ENCODE measurements around the gene CCL20.

The CCL20 gene

DNA sequence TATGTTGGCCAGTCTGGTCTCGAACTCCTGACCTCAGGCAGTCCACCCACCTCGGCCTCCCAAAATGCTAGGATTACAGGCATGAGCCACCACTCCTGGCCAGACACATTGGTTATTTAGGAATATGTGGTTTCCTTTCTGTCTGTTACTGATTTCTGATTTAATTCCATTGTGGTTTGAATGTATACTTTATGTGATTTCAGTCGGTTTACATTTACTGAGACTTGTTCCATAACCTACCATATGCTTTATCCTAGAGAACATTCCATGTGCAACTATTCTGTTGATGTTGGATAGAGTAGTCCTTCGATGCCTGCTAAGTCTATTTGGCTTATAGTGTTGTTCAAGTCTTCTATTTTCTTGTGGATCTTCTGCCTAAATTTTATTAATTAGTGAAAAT lies 1.6 kb upstream of the CCL20 start (continued):
- TF ChIP-seq, protein P1, sequence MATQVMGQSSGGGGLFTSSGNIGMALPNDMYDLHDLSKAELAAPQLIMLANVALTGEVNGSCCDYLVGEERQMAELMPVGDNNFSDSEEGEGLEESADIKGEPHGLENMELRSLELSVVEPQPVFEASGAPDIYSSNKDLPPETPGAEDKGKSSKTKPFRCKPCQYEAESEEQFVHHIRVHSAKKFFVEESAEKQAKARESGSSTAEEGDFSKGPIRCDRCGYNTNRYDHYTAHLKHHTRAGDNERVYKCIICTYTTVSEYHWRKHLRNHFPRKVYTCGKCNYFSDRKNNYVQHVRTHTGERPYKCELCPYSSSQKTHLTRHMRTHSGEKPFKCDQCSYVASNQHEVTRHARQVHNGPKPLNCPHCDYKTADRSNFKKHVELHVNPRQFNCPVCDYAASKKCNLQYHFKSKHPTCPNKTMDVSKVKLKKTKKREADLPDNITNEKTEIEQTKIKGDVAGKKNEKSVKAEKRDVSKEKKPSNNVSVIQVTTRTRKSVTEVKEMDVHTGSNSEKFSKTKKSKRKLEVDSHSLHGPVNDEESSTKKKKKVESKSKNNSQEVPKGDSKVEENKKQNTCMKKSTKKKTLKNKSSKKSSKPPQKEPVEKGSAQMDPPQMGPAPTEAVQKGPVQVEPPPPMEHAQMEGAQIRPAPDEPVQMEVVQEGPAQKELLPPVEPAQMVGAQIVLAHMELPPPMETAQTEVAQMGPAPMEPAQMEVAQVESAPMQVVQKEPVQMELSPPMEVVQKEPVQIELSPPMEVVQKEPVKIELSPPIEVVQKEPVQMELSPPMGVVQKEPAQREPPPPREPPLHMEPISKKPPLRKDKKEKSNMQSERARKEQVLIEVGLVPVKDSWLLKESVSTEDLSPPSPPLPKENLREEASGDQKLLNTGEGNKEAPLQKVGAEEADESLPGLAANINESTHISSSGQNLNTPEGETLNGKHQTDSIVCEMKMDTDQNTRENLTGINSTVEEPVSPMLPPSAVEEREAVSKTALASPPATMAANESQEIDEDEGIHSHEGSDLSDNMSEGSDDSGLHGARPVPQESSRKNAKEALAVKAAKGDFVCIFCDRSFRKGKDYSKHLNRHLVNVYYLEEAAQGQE (tag by site-specific recombination; IDR thresholded peaks at IDR 0.05) = no peak
- TF ChIP-seq, protein P2, sequence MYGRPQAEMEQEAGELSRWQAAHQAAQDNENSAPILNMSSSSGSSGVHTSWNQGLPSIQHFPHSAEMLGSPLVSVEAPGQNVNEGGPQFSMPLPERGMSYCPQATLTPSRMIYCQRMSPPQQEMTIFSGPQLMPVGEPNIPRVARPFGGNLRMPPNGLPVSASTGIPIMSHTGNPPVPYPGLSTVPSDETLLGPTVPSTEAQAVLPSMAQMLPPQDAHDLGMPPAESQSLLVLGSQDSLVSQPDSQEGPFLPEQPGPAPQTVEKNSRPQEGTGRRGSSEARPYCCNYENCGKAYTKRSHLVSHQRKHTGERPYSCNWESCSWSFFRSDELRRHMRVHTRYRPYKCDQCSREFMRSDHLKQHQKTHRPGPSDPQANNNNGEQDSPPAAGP (tag by site-specific recombination; IDR thresholded peaks at IDR 0.05) = no peak

DNA sequence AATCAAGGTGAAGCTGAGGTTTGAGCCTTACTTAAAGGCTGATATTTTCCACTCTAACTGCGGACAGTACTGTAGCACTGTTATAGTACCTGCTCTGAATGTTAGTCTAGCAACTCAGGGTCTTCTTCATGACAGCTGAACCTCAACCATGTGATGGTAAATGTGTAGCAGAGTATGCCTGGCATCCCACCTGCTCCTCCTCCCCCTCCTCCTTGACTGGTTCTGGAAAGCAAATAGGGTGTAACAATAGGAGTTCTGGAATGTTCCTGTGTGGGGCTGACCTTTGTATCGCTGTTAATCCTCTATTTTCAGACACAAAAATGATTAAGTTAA lies 447 bp upstream of the CCL20 start:
- no peak overlapping the region for H3K4me3 ChIP-seq (ENCODE audit: low read depth, low read length)

DNA sequence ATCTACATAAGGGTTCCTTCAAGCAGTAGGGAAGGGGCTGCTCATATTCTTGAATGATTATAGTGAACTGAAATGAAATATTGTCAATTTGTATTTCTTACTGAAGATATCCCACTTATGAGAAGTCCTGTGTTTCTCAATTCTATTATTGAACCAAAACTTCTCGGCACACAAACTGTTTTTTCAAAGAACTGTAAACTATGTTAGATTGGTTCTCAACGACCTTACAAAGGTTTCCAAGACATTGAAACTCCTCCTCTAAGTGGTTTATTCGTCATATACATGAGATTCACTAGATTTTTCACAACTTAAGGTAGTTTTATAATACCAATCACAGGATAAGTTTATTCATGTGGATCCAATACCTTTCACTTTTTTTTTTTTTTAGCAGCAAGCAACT lies 1.4 kb downstream of the CCL20 start:
- ChIA-PET POLR2A (no interaction called here), CTCF (interaction anchor here (0.6 to 1.0 kb wide), 2 partner anchors 22 to 48 kb away, joined by 3 read pairs; no protein-coding TSS in a partner anchor)
- Histone ChIP-seq H3K4me3 (ENCODE audit: low read depth, low read length) (no peak overlapping the region), H3K9me3 (ENCODE audit: control insufficient read depth, insufficient read depth, low read depth, low read length) (no peaks in the 10 kb centered on the region), H3K27ac (ENCODE audit: extremely low read depth, low read depth, low read length) (no peak overlapping the region), H3K36me3 (ENCODE audit: control insufficient read depth in 2 of 2, insufficient read depth in 1 of 2, low read length in 2 of 2) (no peaks in the 10 kb centered on the region), H3K4me1 (ENCODE audit: control insufficient read depth, insufficient read depth, low read length) (no peaks in the 10 kb centered on the region; the same call in 1 of the 2 replicates)
- TF ChIP-seq YY2 (tag by site-specific recombination; IDR thresholded peaks at IDR 0.05) = no peak
- TF ChIP-seq ZNF747 (tag by site-specific recombination; IDR thresholded peaks at IDR 0.05) = no peak
- TF ChIP-seq, protein P2 (tag by site-specific recombination; IDR thresholded peaks at IDR 0.05) = no peak
- TF ChIP-seq ZBTB48 (tag by site-specific recombination; IDR thresholded peaks at IDR 0.05) = no peak
- TF ChIP-seq ZNF341 (tag by site-specific recombination; IDR thresholded peaks at IDR 0.05; ENCODE audit: low read depth) = no peak
- no peak for TF ChIP-seq ZFP41 (tag by site-specific recombination; IDR thresholded peaks at IDR 0.05; ENCODE audit: borderline replicate concordance)
- TF ChIP-seq ZNF239 (tag by site-specific recombination; IDR thresholded peaks at IDR 0.05) = no peak
- TF ChIP-seq GLIS1 (tag by site-specific recombination; IDR thresholded peaks at IDR 0.05) = no peak
- no peak for TF ChIP-seq ZNF529 (tag by site-specific recombination; IDR thresholded peaks at IDR 0.05; ENCODE audit: insufficient replicate concordance)
- TF ChIP-seq SETDB1 (IDR thresholded peaks at IDR 0.05; ENCODE audit: insufficient read length, low read length) = no peak
- no peak for TF ChIP-seq ZNF157 (tag by site-specific recombination; IDR thresholded peaks at IDR 0.05)

More for the DNA sequence above, 447 bp upstream of the CCL20 start:
- no peaks in the 10 kb centered on the region for H3K4me1 ChIP-seq (ENCODE audit: control insufficient read depth, insufficient read depth, low read length)
- H3K27ac ChIP-seq (ENCODE audit: extremely low read depth, low read depth, low read length) = no peak overlapping the region
- POLR2A ChIA-PET = no interaction called here
- CTCF ChIA-PET = interaction anchor here (0.6 to 0.8 kb wide), 6 partner anchors 10 to 1133 kb away, joined by 3 to 4 read pairs (median 3); no protein-coding TSS in a partner anchor
- no peaks in the 10 kb centered on the region for H3K36me3 ChIP-seq (ENCODE audit: control insufficient read depth in 2 of 2, insufficient read depth in 1 of 2, low read length in 2 of 2)
- no peaks in the 10 kb centered on the region for H3K9me3 ChIP-seq (ENCODE audit: control insufficient read depth, insufficient read depth, low read depth, low read length)
- TF ChIP-seq ZNF423 (tag by site-specific recombination; IDR thresholded peaks at IDR 0.05) (no peak), ZFP3 (tag by site-specific recombination; IDR thresholded peaks at IDR 0.05; ENCODE audit: low read depth) (no peak), ZNF184 (tag by site-specific recombination; IDR thresholded peaks at IDR 0.05) (no peak), MEIS1 (CRISPR knock-in tag; IDR thresholded peaks at IDR 0.05; ENCODE audit: borderline replicate concordance) (no peak), KLF9 (tag by site-specific recombination; IDR thresholded peaks at IDR 0.05; ENCODE audit: low read depth) (no peak), ZNF791 (tag by site-specific recombination; IDR thresholded peaks at IDR 0.05) (no peak), ZNF174 (tag by site-specific recombination; IDR thresholded peaks at IDR 0.05) (no peak), ZNF792 (tag by site-specific recombination; IDR thresholded peaks at IDR 0.05) (no peak), HOXA7 (CRISPR knock-in tag; IDR thresholded peaks at IDR 0.05; ENCODE audit: borderline replicate concordance) (no peak)
- TF ChIP-seq, protein P3, sequence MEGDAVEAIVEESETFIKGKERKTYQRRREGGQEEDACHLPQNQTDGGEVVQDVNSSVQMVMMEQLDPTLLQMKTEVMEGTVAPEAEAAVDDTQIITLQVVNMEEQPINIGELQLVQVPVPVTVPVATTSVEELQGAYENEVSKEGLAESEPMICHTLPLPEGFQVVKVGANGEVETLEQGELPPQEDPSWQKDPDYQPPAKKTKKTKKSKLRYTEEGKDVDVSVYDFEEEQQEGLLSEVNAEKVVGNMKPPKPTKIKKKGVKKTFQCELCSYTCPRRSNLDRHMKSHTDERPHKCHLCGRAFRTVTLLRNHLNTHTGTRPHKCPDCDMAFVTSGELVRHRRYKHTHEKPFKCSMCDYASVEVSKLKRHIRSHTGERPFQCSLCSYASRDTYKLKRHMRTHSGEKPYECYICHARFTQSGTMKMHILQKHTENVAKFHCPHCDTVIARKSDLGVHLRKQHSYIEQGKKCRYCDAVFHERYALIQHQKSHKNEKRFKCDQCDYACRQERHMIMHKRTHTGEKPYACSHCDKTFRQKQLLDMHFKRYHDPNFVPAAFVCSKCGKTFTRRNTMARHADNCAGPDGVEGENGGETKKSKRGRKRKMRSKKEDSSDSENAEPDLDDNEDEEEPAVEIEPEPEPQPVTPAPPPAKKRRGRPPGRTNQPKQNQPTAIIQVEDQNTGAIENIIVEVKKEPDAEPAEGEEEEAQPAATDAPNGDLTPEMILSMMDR (tag by site-specific recombination; IDR thresholded peaks at IDR 0.05) = no peak
